Spinal cord (tissue), 10 donors: ENCODE data around the gene CTNNA2. TPM values are rescaled to one million over a fixed set of nuclear protein-coding genes. Genes with fewer than 3 reads are reported as not detected.

Experiments
- DNase-seq, 6 donors: peaks; one replicate each; pipeline versions ENCODE4 v3.0.0 to v3.0.0-alpha.2; 2013 to 2015; ENCODE audit warnings: low spot score in 6 of 6, low read depth in 4 of 6
- H3K27ac ChIP-seq: one replicate; pipeline ENCODE4 v1.5.1; 2013; ENCODE audit warnings: low read depth, low read length, control low read depth
- H3K27me3 ChIP-seq: one replicate; pipeline ENCODE4 v1.6.1; 2013; ENCODE audit warnings: low read length; ENCODE audit not compliant: control insufficient read depth, insufficient read depth
- H3K36me3 ChIP-seq: one replicate; pipeline ENCODE4 v1.6.1; 2013; ENCODE audit warnings: low read length; ENCODE audit not compliant: control insufficient read depth, insufficient read depth
- H3K4me1 ChIP-seq: one replicate; pipeline ENCODE4 v1.6.1; 2013; ENCODE audit warnings: low read length; ENCODE audit not compliant: control insufficient read depth, insufficient read depth
- H3K4me3 ChIP-seq: one replicate; pipeline ENCODE4 v1.5.1; 2013; ENCODE audit warnings: low read depth, low read length, control low read depth
- H3K9me3 ChIP-seq: one replicate; pipeline ENCODE4 v1.6.1; 2013; ENCODE audit warnings: low read length; ENCODE audit not compliant: control insufficient read depth, insufficient read depth
- WGBS: methylation state at CpG from one replicate; pipeline ENCODE4 v1.1.5; 2013; ENCODE audit warnings: missing lambda C conversion rate; ENCODE audit not compliant: insufficient coverage; 5-methylcytosine and 5-hydroxymethylcytosine counted together
- polyA plus RNA-seq, 2 donors: library from polyadenylated mRNA; unstranded; fragments of 120-200 nt; gene quantifications; one replicate each; pipeline ENCODE4 v1.2.1, GENCODE V29; 2013; ENCODE audit not compliant: insufficient read length in 2 of 2
- total RNA-seq, 2 donors: library from RNA; depleted of rRNA in 1 of 2; stranded (reverse); fragments of 120-200 nt in 1 of 2; fragments of >200 nt in 1 of 2; gene quantifications; one replicate each; pipeline versions ENCODE4 v1.2.3 to v1.2.4, GENCODE V29; 2013 to 2014
- donor health status: healthy.

Gene CTNNA2
- total and polyA plus RNA-seq, 4 donors = 42.4 to 117 (median 84.7) TPM

DNA sequence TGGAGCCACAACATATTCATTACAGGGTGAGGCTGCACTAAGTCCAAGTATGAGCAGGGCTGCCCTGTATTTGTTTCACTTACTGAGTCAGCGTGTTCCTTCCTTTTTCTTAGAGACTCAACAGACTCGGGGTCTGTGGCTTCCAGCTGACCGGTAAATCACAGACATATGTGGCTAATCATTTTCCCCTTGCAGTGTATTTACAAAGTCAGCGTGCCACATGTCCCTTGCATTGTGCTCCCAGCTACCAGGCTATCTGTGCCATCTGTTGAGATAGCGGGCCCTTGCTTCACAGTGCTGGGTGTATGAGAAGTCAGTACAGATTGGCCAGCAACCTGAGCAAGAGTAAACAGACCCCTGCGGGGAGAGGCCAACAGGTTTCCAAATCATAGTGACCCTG, 537.4 kb downstream of the CTNNA2 start:
- peak in 1 of 6 donors; percentile 37 for DNase-seq
- Histone ChIP-seq H3K4me3 (no peak overlapping the region), H3K4me1 (no peaks in the 10 kb centered on the region), H3K27me3 (no peaks in the 10 kb centered on the region), H3K36me3 (no peaks in the 10 kb centered on the region), H3K27ac (no peak overlapping the region), H3K9me3 (no peaks in the 10 kb centered on the region)
- WGBS = 63% methylated on average over 2 of the region's 6 CpGs

DNA sequence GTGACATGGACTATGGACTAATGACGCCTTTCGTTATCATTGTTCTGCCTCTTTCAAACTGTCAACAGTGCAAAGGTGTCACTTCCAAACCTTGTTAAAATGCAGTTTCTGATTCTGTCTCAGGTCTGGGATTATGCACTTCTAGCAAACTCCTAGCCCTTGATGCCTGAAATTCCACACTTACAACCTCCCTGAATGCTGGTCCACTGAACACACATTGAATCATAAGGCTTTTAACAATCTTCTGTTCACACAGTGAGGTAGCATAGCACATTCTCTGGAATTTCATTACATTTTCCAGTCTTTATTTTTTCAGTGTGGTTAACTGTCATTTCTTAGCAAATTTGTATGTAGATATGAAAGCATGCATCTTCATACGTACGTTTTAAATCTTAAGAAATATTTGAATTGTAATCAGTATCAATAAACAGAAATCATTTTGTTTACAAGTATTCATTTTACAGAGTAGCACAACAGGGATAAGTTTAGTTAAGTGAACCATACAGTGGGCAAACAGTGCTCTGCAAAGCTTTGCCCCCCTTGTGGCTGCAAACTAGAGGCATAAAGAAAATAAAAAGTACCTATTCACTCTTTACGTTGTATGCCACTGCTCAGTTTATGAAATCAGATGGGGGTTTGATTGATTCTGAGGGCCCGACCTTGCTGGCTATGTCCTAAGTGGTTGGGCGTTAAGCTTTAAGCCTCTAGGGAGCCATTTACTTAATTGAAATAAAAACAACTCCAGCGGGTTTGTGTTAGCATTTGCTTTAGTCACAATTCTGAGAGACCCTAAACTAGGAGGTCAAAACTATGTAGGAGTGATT, 540.9 kb downstream of the CTNNA2 start:
- 73% methylated on average over 2 of the region's 8 CpGs for WGBS
- H3K36me3 ChIP-seq = no peaks in the 10 kb centered on the region
- DNase-seq = peak in 2 of 6 donors; percentile 10 to 38
- H3K9me3 ChIP-seq = no peaks in the 10 kb centered on the region
- no peak overlapping the region for H3K4me3 ChIP-seq
- H3K27me3 ChIP-seq = no peaks in the 10 kb centered on the region
- no peaks in the 10 kb centered on the region for H3K4me1 ChIP-seq
- H3K27ac ChIP-seq = no peak overlapping the region

DNA sequence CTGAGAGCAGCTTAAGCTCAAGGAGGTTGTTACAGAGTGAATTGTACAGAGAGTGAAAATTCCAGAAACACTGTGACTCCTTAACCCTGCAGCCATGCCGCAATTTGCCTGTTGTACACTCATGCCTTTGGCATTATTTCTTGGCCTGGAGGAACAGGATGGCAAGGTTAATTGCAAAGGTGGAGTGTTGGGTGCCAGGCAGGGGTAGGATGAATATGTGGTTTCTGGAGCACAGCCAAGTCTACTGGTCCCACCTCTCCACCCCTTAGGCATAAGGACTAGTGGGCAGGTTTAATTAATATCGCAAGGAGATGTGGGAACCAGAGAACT, 541.5 kb downstream of the CTNNA2 start:
- Histone ChIP-seq H3K36me3 (no peaks in the 10 kb centered on the region), H3K27ac (no peak overlapping the region), H3K9me3 (no peaks in the 10 kb centered on the region), H3K4me1 (no peaks in the 10 kb centered on the region), H3K27me3 (no peaks in the 10 kb centered on the region), H3K4me3 (no peak overlapping the region)
- no peak for DNase-seq
- WGBS = 88% methylated on average over 1 of the region's 2 CpGs

DNA sequence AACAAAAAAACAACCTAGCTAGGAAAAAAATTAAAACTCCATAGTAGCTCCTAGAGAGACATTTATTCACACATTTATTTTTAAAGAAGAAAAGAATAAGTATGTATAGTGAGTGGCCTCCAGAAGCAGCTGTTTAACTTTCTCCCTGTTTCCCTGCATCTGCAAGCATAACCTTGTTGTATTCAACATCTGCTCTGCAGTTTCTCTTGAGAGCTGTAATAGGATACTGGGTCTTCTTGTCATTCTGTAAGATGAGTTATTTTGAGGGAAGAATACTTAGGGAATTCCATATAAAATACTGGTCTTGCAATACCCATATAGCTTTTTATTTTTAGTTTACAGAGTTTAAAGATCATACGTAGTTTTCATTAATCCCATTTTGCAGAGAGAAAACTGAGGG, 545.1 kb downstream of the CTNNA2 start:
- no peak for DNase-seq
- Histone ChIP-seq H3K4me3 (no peak overlapping the region), H3K27me3 (no peaks in the 10 kb centered on the region), H3K4me1 (no peaks in the 10 kb centered on the region), H3K9me3 (no peaks in the 10 kb centered on the region), H3K27ac (no peak overlapping the region), H3K36me3 (no peaks in the 10 kb centered on the region)
- WGBS = no CpG with 5 or more reads among the region's 1 CpG

DNA sequence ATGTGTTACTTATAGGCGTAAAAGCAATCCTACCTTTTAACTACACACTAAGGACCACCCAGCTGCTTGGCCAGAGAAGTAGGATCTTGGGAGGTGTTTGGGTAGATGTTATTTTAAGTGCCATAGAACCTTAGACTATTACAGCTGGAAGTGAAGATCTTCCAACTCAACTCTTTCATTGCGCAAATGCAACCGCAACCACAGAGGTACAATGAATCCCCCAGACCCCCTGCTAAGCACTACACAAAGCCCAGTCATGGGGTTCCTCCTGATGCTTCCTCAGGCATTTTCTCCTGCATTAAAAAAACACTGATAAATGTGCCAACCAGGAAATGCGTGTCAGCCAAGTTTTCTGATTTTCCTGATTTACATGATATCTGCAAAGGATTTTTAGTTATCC, 545.7 kb downstream of the CTNNA2 start:
- 76% methylated on average over 2 of the region's 4 CpGs for WGBS
- no peak for DNase-seq

GRCh38 chr2:80059447-80059846, 546.6 kb downstream of the CTNNA2 start:
- no peak overlapping the region for H3K4me3 ChIP-seq
- H3K9me3 ChIP-seq = no peaks in the 10 kb centered on the region
- H3K4me1 ChIP-seq = no peaks in the 10 kb centered on the region
- H3K27me3 ChIP-seq = no peaks in the 10 kb centered on the region
- WGBS = 57% methylated on average over 3 of the region's 5 CpGs
- no peaks in the 10 kb centered on the region for H3K36me3 ChIP-seq
- no peak overlapping the region for H3K27ac ChIP-seq
- DNase-seq = peak in 2 of 6 donors; percentile 14 to 87

More for the DNA sequence above, 545.7 kb downstream of the CTNNA2 start:
- H3K36me3 ChIP-seq = no peaks in the 10 kb centered on the region
- H3K4me1 ChIP-seq = no peaks in the 10 kb centered on the region
- no peak overlapping the region for H3K4me3 ChIP-seq
- no peak overlapping the region for H3K27ac ChIP-seq
- no peaks in the 10 kb centered on the region for H3K27me3 ChIP-seq
- H3K9me3 ChIP-seq = no peaks in the 10 kb centered on the region

DNA sequence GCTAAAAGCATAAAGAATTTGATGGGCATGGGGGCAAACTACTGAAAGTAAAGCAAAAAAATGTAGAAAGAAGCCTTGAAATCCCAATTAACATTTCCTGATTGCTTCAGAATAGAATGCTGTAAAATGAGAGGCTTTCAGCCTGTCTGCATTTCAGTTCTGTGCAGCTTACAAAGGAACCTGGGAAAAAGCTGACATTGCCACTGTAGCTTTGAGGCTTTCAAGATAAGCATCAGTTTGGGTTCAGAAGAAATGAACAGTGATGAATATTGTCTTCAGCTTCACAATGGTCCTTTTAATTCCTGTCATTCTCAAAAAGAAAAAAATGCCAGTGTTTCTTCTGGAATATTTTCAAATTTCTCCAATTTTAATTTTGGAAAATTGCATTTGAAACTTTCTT, 549.0 kb downstream of the CTNNA2 start:
- peak in 2 of 6 donors; percentile 18 to 35 for DNase-seq
- no peaks in the 10 kb centered on the region for H3K36me3 ChIP-seq
- no peak overlapping the region for H3K4me3 ChIP-seq
- peak overlapping the region; percentile 0 for H3K27ac ChIP-seq
- no peaks in the 10 kb centered on the region for H3K4me1 ChIP-seq
- no peaks in the 10 kb centered on the region for H3K27me3 ChIP-seq
- H3K9me3 ChIP-seq = no peaks in the 10 kb centered on the region

DNA sequence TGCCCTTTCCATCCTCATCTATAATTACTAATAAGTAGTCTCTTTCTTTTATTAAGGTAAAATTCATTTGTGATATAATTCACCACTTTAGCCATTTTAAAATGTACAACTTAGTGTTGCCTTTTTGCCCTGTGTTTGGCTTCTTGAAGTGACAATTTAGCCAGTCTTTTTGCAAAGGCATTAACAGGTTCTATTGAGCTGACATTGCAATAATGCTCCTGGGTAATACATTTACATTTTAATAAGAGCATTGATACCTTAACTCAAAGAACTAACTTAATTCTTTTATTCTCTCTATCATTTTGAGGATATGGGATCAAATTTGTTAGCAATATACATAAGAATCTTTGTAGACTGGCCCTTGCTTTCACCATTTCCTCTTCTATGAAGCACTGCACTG, 549.4 kb downstream of the CTNNA2 start:
- H3K27me3 ChIP-seq = no peaks in the 10 kb centered on the region

DNA sequence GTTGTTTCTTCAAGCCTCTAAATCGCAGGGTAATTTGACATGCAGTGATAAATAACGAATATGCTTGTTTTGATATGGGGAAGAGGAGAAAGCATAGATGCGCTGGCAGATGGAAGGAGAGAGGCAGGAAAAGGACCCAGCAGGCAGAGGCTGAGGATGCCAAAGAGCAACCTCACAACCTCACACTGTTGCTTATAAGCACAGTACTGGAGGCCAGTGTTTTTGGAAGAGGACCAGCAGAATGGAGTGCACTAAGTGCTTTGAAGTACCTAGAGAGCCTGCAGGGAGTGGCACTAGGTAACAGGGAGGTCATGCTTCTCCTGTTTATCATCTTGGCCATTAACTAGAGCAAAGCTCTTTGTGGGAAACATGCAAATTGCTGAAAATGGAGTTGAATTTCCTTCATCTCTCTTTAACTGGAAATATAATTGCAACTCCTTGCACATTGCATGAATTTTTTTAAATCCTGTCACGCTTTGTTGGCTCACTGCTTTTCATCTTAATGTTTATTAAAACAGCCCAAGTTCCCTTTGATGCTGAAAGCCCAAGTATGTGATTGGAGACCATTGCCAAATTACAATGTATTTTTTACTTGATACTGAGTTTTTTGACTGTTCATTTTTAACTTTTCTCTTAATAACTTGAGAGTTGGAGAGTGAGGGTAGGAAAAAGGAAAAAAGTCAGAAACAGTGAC, 555.3 kb downstream of the CTNNA2 start:
- Histone ChIP-seq H3K4me1 (no peaks in the 10 kb centered on the region), H3K9me3 (no peaks in the 10 kb centered on the region), H3K27ac (no peak overlapping the region), H3K27me3 (no peaks in the 10 kb centered on the region), H3K4me3 (no peak overlapping the region), H3K36me3 (no peaks in the 10 kb centered on the region)
- WGBS = 100% methylated on average over 1 of the region's 4 CpGs
- peak in 1 of 6 donors; percentile 56 for DNase-seq

More for the DNA sequence above, 549.4 kb downstream of the CTNNA2 start:
- no peaks in the 10 kb centered on the region for H3K4me1 ChIP-seq
- no peaks in the 10 kb centered on the region for H3K36me3 ChIP-seq
- H3K4me3 ChIP-seq = no peak overlapping the region
- peak overlapping the region; percentile 0 for H3K27ac ChIP-seq
- DNase-seq = no peak
- no peaks in the 10 kb centered on the region for H3K9me3 ChIP-seq

GRCh38 chr2:80070587-80070986, 557.7 kb downstream of the CTNNA2 start:
- DNase-seq = no peak
- H3K4me3 ChIP-seq = no peak overlapping the region
- H3K4me1 ChIP-seq = no peaks in the 10 kb centered on the region
- no peak overlapping the region for H3K27ac ChIP-seq
- WGBS = 100% methylated on average over 1 of the region's 4 CpGs
- H3K36me3 ChIP-seq = no peaks in the 10 kb centered on the region
- H3K9me3 ChIP-seq = no peaks in the 10 kb centered on the region
- H3K27me3 ChIP-seq = no peaks in the 10 kb centered on the region
